Measurements from ENCODE around the gene SMG6. TPM values are rescaled to one million over a fixed set of nuclear protein-coding genes. Genes with fewer than 3 reads are reported as not detected.

Gene SMG6
- total and polyA plus RNA-seq, 3 experiments from 2014 or later: 11.2 to 54.1 (median 53.3) TPM

GRCh38 chr17:2214047-2214928 is 89.3 kb downstream of the SMG6 start:
- Mint-ChIP-seq H3K27me3 (no peaks in the 10 kb centered on the region), H3K9me3 (no peaks in the 10 kb centered on the region), H3K4me1 (peaks cover 52 to 70% (median 63%) of the 10 kb centered on the region in 3 donors), H3K36me3 (peaks cover 3 to 13% (median 8%) of the 10 kb centered on the region in 3 donors), H3K4me3 (peak overlapping the region; percentile 57 to 84 (median 75)), H3K27ac (peak overlapping the region; percentile 93 to 100 (median 96))
- Histone ChIP-seq H3K27me3 (ENCODE audit: insufficient read depth, low read length, poor library complexity, severe bottlenecking) (no peaks in the 10 kb centered on the region), H3K36me3 (ENCODE audit: insufficient read depth, low read length) (no peaks in the 10 kb centered on the region), H3K4me1 (ENCODE audit: insufficient read depth, low read length) (peaks cover 66% of the 10 kb centered on the region), H3K9me3 (ENCODE audit: low read length) (no peaks in the 10 kb centered on the region), H3K4me3 (ENCODE audit: low read length) (no peak overlapping the region), H3K27ac (ENCODE audit: low read depth, low read length) (peak overlapping the region; percentile 52)
- ChIA-PET POLR2A (no interaction called here), CTCF (interaction anchor here (0.7 to 3.8 kb wide), 6 partner anchors 10 to 159 kb away, joined by 3 to 11 read pairs (median 7); partner anchors contain the start of gene HIC1)
- DNase-seq: no peak

GRCh38 chr17:2213291-2213960 is 90.2 kb downstream of the SMG6 start:
- Mint-ChIP-seq H3K9me3 (no peaks in the 10 kb centered on the region), H3K36me3 (peaks cover under 1 to 13% (median 8%) of the 10 kb centered on the region in 3 donors), H3K27ac (peak overlapping the region; percentile 93 to 100 (median 96)), H3K4me3 (peak overlapping the region in 2 of 7 donors; percentile 32 to 78), H3K4me1 (peaks cover 49 to 70% (median 61%) of the 10 kb centered on the region in 3 donors), H3K27me3 (no peaks in the 10 kb centered on the region)
- ChIA-PET CTCF (interaction anchor here (1.1 to 3.8 kb wide), 4 partner anchors 12 to 158 kb away, joined by 3 to 11 read pairs (median 9); partner anchors contain the start of gene HIC1), POLR2A (interaction anchor here (0.6 kb wide), 1 partner anchor 59 kb away, joined by 3 read pairs; no protein-coding TSS in a partner anchor)
- no peaks in the 10 kb centered on the region for H3K27me3 ChIP-seq (ENCODE audit: insufficient read depth, low read length, poor library complexity, severe bottlenecking)
- H3K27ac ChIP-seq (ENCODE audit: low read depth, low read length): peak overlapping the region; percentile 36
- no peak for DNase-seq
- H3K36me3 ChIP-seq (ENCODE audit: insufficient read depth, low read length): no peaks in the 10 kb centered on the region
- H3K9me3 ChIP-seq (ENCODE audit: low read length): no peaks in the 10 kb centered on the region
- no peak overlapping the region for H3K4me3 ChIP-seq (ENCODE audit: low read length)
- peaks cover 66% of the 10 kb centered on the region for H3K4me1 ChIP-seq (ENCODE audit: insufficient read depth, low read length)

GRCh38 chr17:2212400-2212981 is 91.1 kb downstream of the SMG6 start:
- peaks cover 48 to 67% (median 59%) of the 10 kb centered on the region in 3 donors for H3K4me1 Mint-ChIP-seq
- Histone ChIP-seq H3K27me3 (ENCODE audit: insufficient read depth, low read length, poor library complexity, severe bottlenecking) (no peaks in the 10 kb centered on the region), H3K4me3 (ENCODE audit: low read length) (no peak overlapping the region), H3K4me1 (ENCODE audit: insufficient read depth, low read length) (peaks cover 66% of the 10 kb centered on the region), H3K27ac (ENCODE audit: low read depth, low read length) (no peak overlapping the region), H3K9me3 (ENCODE audit: low read length) (no peaks in the 10 kb centered on the region), H3K36me3 (ENCODE audit: insufficient read depth, low read length) (no peaks in the 10 kb centered on the region)
- peak overlapping the region; percentile 64 to 100 (median 94) for H3K27ac Mint-ChIP-seq
- H3K36me3 Mint-ChIP-seq: peaks cover 0 to 17% (median 8%) of the 10 kb centered on the region in 3 donors
- peak overlapping the region in 4 of 7 donors; percentile 33 to 70 (median 53) for H3K4me3 Mint-ChIP-seq
- CTCF ChIA-PET: interaction anchor here (1.1 to 2.4 kb wide), 2 partner anchors 11 to 33 kb away, joined by 3 to 10 read pairs; no protein-coding TSS in a partner anchor
- H3K27me3 Mint-ChIP-seq: no peaks in the 10 kb centered on the region
- H3K9me3 Mint-ChIP-seq: no peaks in the 10 kb centered on the region
- no peak for DNase-seq
- POLR2A ChIA-PET: interaction anchor here (0.9 kb wide), 1 partner anchor 12 kb away, joined by 4 read pairs; no protein-coding TSS in a partner anchor

GRCh38 chr17:2211661-2212399 is 91.8 kb downstream of the SMG6 start:
- no peak overlapping the region for H3K4me3 ChIP-seq (ENCODE audit: low read length)
- peaks cover 0 to 17% (median 8%) of the 10 kb centered on the region in 3 donors for H3K36me3 Mint-ChIP-seq
- H3K4me1 Mint-ChIP-seq: peaks cover 47 to 64% (median 59%) of the 10 kb centered on the region in 3 donors
- DNase-seq: no peak
- no peaks in the 10 kb centered on the region for H3K9me3 ChIP-seq (ENCODE audit: low read length)
- H3K27me3 Mint-ChIP-seq: no peaks in the 10 kb centered on the region
- H3K27ac Mint-ChIP-seq: peak overlapping the region; percentile 77 to 97 (median 93)
- ChIA-PET CTCF (interaction anchor here (0.6 to 1.3 kb wide), 2 partner anchors 157 to 356 kb away, joined by 3 read pairs; partner anchors contain the start of gene HIC1), POLR2A (interaction anchor here (0.9 kb wide), 1 partner anchor 13 kb away, joined by 4 read pairs; no protein-coding TSS in a partner anchor)
- no peaks in the 10 kb centered on the region for H3K9me3 Mint-ChIP-seq
- H3K4me3 Mint-ChIP-seq: peak overlapping the region in 5 of 7 donors; percentile 33 to 70 (median 51)
- H3K4me1 ChIP-seq (ENCODE audit: insufficient read depth, low read length): peaks cover 65% of the 10 kb centered on the region
- no peaks in the 10 kb centered on the region for H3K36me3 ChIP-seq (ENCODE audit: insufficient read depth, low read length)
- H3K27ac ChIP-seq (ENCODE audit: low read depth, low read length): no peak overlapping the region
- no peaks in the 10 kb centered on the region for H3K27me3 ChIP-seq (ENCODE audit: insufficient read depth, low read length, poor library complexity, severe bottlenecking)

- H3K4me1 ChIP-seq (ENCODE audit: insufficient read depth, low read length): peaks cover 54% of the 10 kb centered on the region
- H3K9me3 ChIP-seq (ENCODE audit: low read length): no peaks in the 10 kb centered on the region
- peak overlapping the region in 4 of 8 donors; percentile 66 to 76 (median 67) for H3K27ac Mint-ChIP-seq
- H3K9me3 Mint-ChIP-seq: no peaks in the 10 kb centered on the region
- no peak for DNase-seq
- H3K27me3 Mint-ChIP-seq: no peaks in the 10 kb centered on the region
- H3K27ac ChIP-seq (ENCODE audit: low read depth, low read length): no peak overlapping the region
- no peaks in the 10 kb centered on the region for H3K36me3 ChIP-seq (ENCODE audit: insufficient read depth, low read length)
- H3K4me1 Mint-ChIP-seq: peaks cover 38 to 54% (median 48%) of the 10 kb centered on the region in 3 donors
- ChIA-PET POLR2A (interaction anchor here (0.5 kb wide), 1 partner anchor 893 kb away, joined by 4 read pairs; no protein-coding TSS in a partner anchor), CTCF (interaction anchor here (1.3 kb wide), 1 partner anchor 156 kb away, joined by 3 read pairs; the partner anchor contains the start of gene HIC1)
- H3K4me3 ChIP-seq (ENCODE audit: low read length): no peak overlapping the region
- H3K4me3 Mint-ChIP-seq: no peak overlapping the region
- H3K36me3 Mint-ChIP-seq: peaks cover 0 to 17% (median 5%) of the 10 kb centered on the region in 3 donors
- no peaks in the 10 kb centered on the region for H3K27me3 ChIP-seq (ENCODE audit: insufficient read depth, low read length, poor library complexity, severe bottlenecking)
Measured at GRCh38 chr17:2210726-2211125, 92.9 kb downstream of the SMG6 start.

GRCh38 chr17:2207815-2208515 is 95.6 kb downstream of the SMG6 start:
- Histone ChIP-seq H3K4me1 (ENCODE audit: insufficient read depth, low read length) (peaks cover 36% of the 10 kb centered on the region), H3K4me3 (ENCODE audit: low read length) (no peak overlapping the region), H3K27me3 (ENCODE audit: insufficient read depth, low read length, poor library complexity, severe bottlenecking) (no peaks in the 10 kb centered on the region), H3K27ac (ENCODE audit: low read depth, low read length) (no peak overlapping the region), H3K9me3 (ENCODE audit: low read length) (no peaks in the 10 kb centered on the region), H3K36me3 (ENCODE audit: insufficient read depth, low read length) (no peaks in the 10 kb centered on the region)
- Mint-ChIP-seq H3K36me3 (peaks cover 0 to 29% (median 4%) of the 10 kb centered on the region in 3 donors), H3K9me3 (no peaks in the 10 kb centered on the region), H3K4me1 (peaks cover 21 to 41% (median 27%) of the 10 kb centered on the region in 3 donors), H3K4me3 (no peak overlapping the region), H3K27me3 (no peaks in the 10 kb centered on the region), H3K27ac (peak overlapping the region in 2 of 8 donors; percentile 50 to 66)
- ChIA-PET CTCF (interaction anchor here (0.9 to 2.7 kb wide), 2 partner anchors 15 to 37 kb away, joined by 3 to 11 read pairs; no protein-coding TSS in a partner anchor), POLR2A (no interaction called here)
- DNase-seq: no peak

Measured in CD8-positive, alpha-beta memory T cell (primary cell).